Panc1 (cell line): ENCODE results near the gene GPATCH8.

Experiments
- POLR2AphosphoS5 ChIP-seq: IDR thresholded peaks from 2 replicates; pipeline ENCODE4 v1.6.1; 2012; ENCODE audit warnings: mild to moderate bottlenecking, low read depth, low read length, moderate library complexity
- REST ChIP-seq, 2 experiments: IDR thresholded peaks; 2 replicates each; pipeline ENCODE4 v1.6.1; 2011 to 2012; ENCODE audit warnings: low read depth in 2 of 2, control low read depth in 1 of 2, low read length in 1 of 2, mild to moderate bottlenecking in 1 of 2, moderate library complexity in 1 of 2; ENCODE audit not compliant: insufficient read depth in 1 of 2

DNA sequence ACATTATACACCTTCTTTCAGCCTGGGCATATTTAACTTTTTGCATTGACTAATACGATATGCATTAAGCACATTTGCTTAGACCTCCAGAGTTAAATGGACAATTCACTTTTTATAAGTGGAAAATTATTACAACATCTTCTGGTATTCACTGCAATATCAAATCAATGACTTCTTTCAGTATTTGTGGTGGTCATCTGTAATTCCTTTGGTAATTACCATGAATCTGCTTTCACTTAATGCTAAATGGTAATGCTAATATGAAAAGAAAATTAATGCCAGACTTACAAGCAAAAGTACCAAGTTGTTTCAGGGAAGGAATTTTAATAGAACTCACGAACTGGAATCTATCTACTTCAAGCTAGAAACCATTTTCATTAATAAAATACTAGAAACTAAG, 6.4 kb downstream of the GPATCH8 start:
- TF ChIP-seq POLR2AphosphoS5 = no peak
- no peak for TF ChIP-seq REST (IDR thresholded peaks at IDR 0.05; ENCODE audit: insufficient read depth in 1 of 2, low read depth in 2 of 2, low read length in 1 of 2)
